ENCODE results near the gene HBS1L. TPM values are rescaled to one million over a fixed set of nuclear protein-coding genes. Genes with fewer than 3 reads are reported as not detected.

The HBS1L gene
- total and polyA plus RNA-seq, 9 of the 15 experiments (the other 6 are each of a cell fraction or from before 2014, with no cell fraction given): 101 to 199 (median 145) TPM

GRCh38 chr6:135062735-135063134, 8.1 kb upstream of the HBS1L start (continued):
- TF ChIP-seq ZBTB2 (IDR thresholded peaks at IDR 0.05) (no peak), GABPA (tag; conservative IDR thresholded peaks at IDR 0.05; ENCODE audit: low read depth) (0 out of 2 replicates have a peak, but pooled peaks have one; percentile 16), SPI1 (IDR thresholded peaks at IDR 0.05; ENCODE audit: borderline replicate concordance, low read depth, low read length) (peak; percentile 34; the same call in 1 of the 2 replicates), ZNF561 (CRISPR knock-in tag; conservative IDR thresholded peaks at IDR 0.05) (no peak), NBN (IDR thresholded peaks at IDR 0.05; ENCODE audit: low read depth) (peak; percentile 32; the same call in 1 of the 2 replicates), ARID2 (IDR thresholded peaks at IDR 0.05) (0 out of 2 replicates have a peak, but pooled peaks have one; percentile 33), SMC3 (conservative IDR thresholded peaks at IDR 0.05; ENCODE audit: insufficient read depth, low read depth, low read length) (0 out of 2 replicates have a peak, but pooled peaks have one; percentile 9), ZNF165 (CRISPR knock-in tag; IDR thresholded peaks at IDR 0.05; ENCODE audit: borderline replicate concordance) (no peak)
- TF ChIP-seq, protein P1, sequence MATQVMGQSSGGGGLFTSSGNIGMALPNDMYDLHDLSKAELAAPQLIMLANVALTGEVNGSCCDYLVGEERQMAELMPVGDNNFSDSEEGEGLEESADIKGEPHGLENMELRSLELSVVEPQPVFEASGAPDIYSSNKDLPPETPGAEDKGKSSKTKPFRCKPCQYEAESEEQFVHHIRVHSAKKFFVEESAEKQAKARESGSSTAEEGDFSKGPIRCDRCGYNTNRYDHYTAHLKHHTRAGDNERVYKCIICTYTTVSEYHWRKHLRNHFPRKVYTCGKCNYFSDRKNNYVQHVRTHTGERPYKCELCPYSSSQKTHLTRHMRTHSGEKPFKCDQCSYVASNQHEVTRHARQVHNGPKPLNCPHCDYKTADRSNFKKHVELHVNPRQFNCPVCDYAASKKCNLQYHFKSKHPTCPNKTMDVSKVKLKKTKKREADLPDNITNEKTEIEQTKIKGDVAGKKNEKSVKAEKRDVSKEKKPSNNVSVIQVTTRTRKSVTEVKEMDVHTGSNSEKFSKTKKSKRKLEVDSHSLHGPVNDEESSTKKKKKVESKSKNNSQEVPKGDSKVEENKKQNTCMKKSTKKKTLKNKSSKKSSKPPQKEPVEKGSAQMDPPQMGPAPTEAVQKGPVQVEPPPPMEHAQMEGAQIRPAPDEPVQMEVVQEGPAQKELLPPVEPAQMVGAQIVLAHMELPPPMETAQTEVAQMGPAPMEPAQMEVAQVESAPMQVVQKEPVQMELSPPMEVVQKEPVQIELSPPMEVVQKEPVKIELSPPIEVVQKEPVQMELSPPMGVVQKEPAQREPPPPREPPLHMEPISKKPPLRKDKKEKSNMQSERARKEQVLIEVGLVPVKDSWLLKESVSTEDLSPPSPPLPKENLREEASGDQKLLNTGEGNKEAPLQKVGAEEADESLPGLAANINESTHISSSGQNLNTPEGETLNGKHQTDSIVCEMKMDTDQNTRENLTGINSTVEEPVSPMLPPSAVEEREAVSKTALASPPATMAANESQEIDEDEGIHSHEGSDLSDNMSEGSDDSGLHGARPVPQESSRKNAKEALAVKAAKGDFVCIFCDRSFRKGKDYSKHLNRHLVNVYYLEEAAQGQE (IDR thresholded peaks at IDR 0.05; ENCODE audit: borderline replicate concordance): peak; percentile 66; the same call in 1 of the 2 replicates
- TF ChIP-seq, protein P1 (CRISPR knock-in tag; IDR thresholded peaks at IDR 0.05; ENCODE audit: low read depth): no peak
